Stimulated activated naive B cell treated with anti-CD40 and anti-IgM and Interleukin-4, amounts not matched to agents 10 μg/mL and 1 μg/mL and 100 μg/mL, for 72 hours (primary cell): ENCODE measurements around the gene DSCAML1.
"Not testable (repeated sequence)": the region's sequence is repeated elsewhere in the genome, so short reads cannot be mapped to it uniquely, and the experiment has no call there.

Experiments
- ATAC-seq, 2 donors: fragments of 150-1000 bp; cut with Tn5 transposase; replicated peaks; 2 replicates each; pipeline ENCODE4 v1.10.0; 2021; ENCODE audit warnings: moderate library complexity in 1 of 2
- DNase-seq: peaks from one replicate; pipeline ENCODE4 v3.0.0; 2021
- H3K27ac Mint-ChIP-seq: one replicate; pipeline ENCODE4 v1.8.0; 2022; ENCODE audit warnings: mild to moderate bottlenecking, mixed read lengths
- H3K27me3 Mint-ChIP-seq, 2 donors: one replicate each; pipeline ENCODE4 v1.8.0; 2022; ENCODE audit warnings: mixed read lengths in 2 of 2
- H3K36me3 Mint-ChIP-seq, 2 donors: one replicate each; pipeline ENCODE4 v1.8.0; 2022; ENCODE audit warnings: mixed read lengths in 2 of 2, mild to moderate bottlenecking in 1 of 2
- H3K4me1 Mint-ChIP-seq, 2 donors: one replicate each; pipeline ENCODE4 v1.8.0; 2022; ENCODE audit warnings: mixed read lengths in 2 of 2, mild to moderate bottlenecking in 1 of 2
- H3K4me3 Mint-ChIP-seq, 2 donors: one replicate each; pipeline ENCODE4 v1.8.0; 2022; ENCODE audit warnings: mild to moderate bottlenecking in 2 of 2, mixed read lengths in 2 of 2, moderate library complexity in 1 of 2
- H3K9me3 Mint-ChIP-seq, 2 donors: one replicate each; pipeline ENCODE4 v1.8.0; 2022; ENCODE audit warnings: mixed read lengths in 2 of 2, mild to moderate bottlenecking in 1 of 2

The DSCAML1 gene

GRCh38 chr11:117774553-117774952 lies 22.5 kb downstream of the DSCAML1 start:
- ATAC-seq, result no peak
- peaks cover 6 to 31% of the 10 kb centered on the region in 2 donors for H3K27me3 Mint-ChIP-seq

GRCh38 chr11:117772360-117772759 lies 24.7 kb downstream of the DSCAML1 start:
- ATAC-seq, result no peak
- no peak overlapping the region for H3K27ac Mint-ChIP-seq
- no peaks in the 10 kb centered on the region for H3K4me1 Mint-ChIP-seq
- H3K36me3 Mint-ChIP-seq, result peaks cover 0 to 36% of the 10 kb centered on the region in 2 donors
- H3K9me3 Mint-ChIP-seq, result no peaks in the 10 kb centered on the region
- H3K27me3 Mint-ChIP-seq, result peaks cover 0 to 20% of the 10 kb centered on the region in 2 donors
- DNase-seq, result no peak
- H3K4me3 Mint-ChIP-seq, result no peak overlapping the region

More at GRCh38 chr11:117774553-117774952, 22.5 kb downstream of the DSCAML1 start:
- H3K4me1 Mint-ChIP-seq, result no peaks in the 10 kb centered on the region
- no peak for DNase-seq
- H3K27ac Mint-ChIP-seq, result no peak overlapping the region
- no peak overlapping the region for H3K4me3 Mint-ChIP-seq
- H3K9me3 Mint-ChIP-seq, result no peaks in the 10 kb centered on the region
- H3K36me3 Mint-ChIP-seq, result peaks cover 5 to 54% of the 10 kb centered on the region in 2 donors

DNA sequence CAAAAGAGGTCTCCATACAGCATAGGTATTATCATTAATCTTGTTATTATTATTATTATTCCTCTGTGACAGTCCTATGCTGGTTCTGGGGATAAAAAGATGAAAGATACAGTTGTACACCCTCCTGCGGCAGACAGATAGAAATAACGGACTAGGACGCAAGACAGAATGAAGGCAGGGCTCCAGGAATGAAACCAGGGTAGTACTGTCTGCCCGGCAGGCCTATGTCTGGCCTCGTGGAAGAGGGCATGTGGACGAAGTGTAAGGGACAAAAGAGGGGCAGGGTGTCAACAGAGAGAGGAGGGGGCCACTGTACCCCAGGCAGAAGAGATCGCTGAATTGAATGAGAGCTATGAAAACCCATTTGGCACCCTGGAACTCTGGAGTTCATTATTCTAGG lies 25.2 kb downstream of the DSCAML1 start:
- Mint-ChIP-seq H3K4me3 (no peak overlapping the region), H3K27ac (no peak overlapping the region), H3K9me3 (no peaks in the 10 kb centered on the region)

GRCh38 chr11:117771197-117771596 lies 25.8 kb downstream of the DSCAML1 start:
- no peak for DNase-seq
- ATAC-seq, result no peak
- Mint-ChIP-seq H3K27ac (no peak overlapping the region), H3K4me1 (no peaks in the 10 kb centered on the region), H3K36me3 (peaks cover 0 to 35% of the 10 kb centered on the region in 2 donors), H3K4me3 (no peak overlapping the region), H3K27me3 (peaks cover 0 to 14% of the 10 kb centered on the region in 2 donors), H3K9me3 (no peaks in the 10 kb centered on the region)

More for the DNA sequence above, 25.2 kb downstream of the DSCAML1 start:
- Mint-ChIP-seq H3K4me1 (no peaks in the 10 kb centered on the region), H3K27me3 (peaks cover 0 to 20% of the 10 kb centered on the region in 2 donors), H3K36me3 (peaks cover 0 to 37% of the 10 kb centered on the region in 2 donors)
- ATAC-seq (no peak), DNase-seq (no peak)

GRCh38 chr11:117770061-117770460 lies 27.0 kb downstream of the DSCAML1 start:
- DNase-seq, result no peak
- Mint-ChIP-seq H3K36me3 (peaks cover 0 to 23% of the 10 kb centered on the region in 2 donors), H3K4me3 (no peak overlapping the region), H3K9me3 (no peaks in the 10 kb centered on the region), H3K27me3 (peaks cover 0 to 11% of the 10 kb centered on the region in 2 donors), H3K4me1 (no peaks in the 10 kb centered on the region), H3K27ac (no peak overlapping the region)
- ATAC-seq, result no peak

GRCh38 chr11:117769533-117769932 lies 27.5 kb downstream of the DSCAML1 start:
- no peaks in the 10 kb centered on the region for H3K4me1 Mint-ChIP-seq
- peaks cover 0 to 11% of the 10 kb centered on the region in 2 donors for H3K27me3 Mint-ChIP-seq
- ATAC-seq (no peak), DNase-seq (no peak)
- H3K4me3 Mint-ChIP-seq, result no peak overlapping the region
- H3K27ac Mint-ChIP-seq, result no peak overlapping the region
- no peaks in the 10 kb centered on the region for H3K9me3 Mint-ChIP-seq
- H3K36me3 Mint-ChIP-seq, result peaks cover 0 to 23% of the 10 kb centered on the region in 2 donors

- Mint-ChIP-seq H3K27ac (no peak overlapping the region), H3K27me3 (peaks cover 0 to 11% of the 10 kb centered on the region in 2 donors), H3K9me3 (no peaks in the 10 kb centered on the region), H3K4me3 (no peak overlapping the region), H3K4me1 (no peaks in the 10 kb centered on the region), H3K36me3 (peaks cover 0 to 21% of the 10 kb centered on the region in 2 donors)
- ATAC-seq, result no peak
- no peak for DNase-seq
Measured at GRCh38 chr11:117768506-117768905, 28.5 kb downstream of the DSCAML1 start.

GRCh38 chr11:117767071-117767470 lies 29.9 kb downstream of the DSCAML1 start:
- H3K27ac Mint-ChIP-seq, result no peak overlapping the region
- peaks cover 0 to 11% of the 10 kb centered on the region in 2 donors for H3K27me3 Mint-ChIP-seq
- no peaks in the 10 kb centered on the region for H3K4me1 Mint-ChIP-seq
- H3K9me3 Mint-ChIP-seq, result no peaks in the 10 kb centered on the region
- H3K36me3 Mint-ChIP-seq, result peaks cover 0 to 21% of the 10 kb centered on the region in 2 donors
- DNase-seq (no peak), ATAC-seq (no peak)
- no peak overlapping the region for H3K4me3 Mint-ChIP-seq

DNA sequence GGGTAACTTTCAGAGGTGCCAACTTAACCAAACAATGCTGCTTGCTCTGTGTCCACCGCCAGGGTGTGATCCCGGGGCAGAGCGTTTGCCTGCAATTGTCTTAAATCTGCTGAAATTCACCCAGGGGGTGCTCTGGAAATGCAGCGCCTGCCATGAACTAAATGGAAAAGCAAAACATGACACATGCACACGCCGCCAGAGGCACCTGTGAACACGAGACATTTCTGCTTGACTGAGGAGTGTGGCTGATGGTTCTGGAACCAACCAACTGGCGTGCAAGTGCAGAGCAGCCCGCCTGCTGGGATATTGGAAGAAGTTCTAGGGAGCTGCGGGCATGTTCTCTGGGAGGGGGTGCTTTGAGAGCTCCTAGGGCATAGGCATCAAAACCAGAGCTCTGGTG lies 30.4 kb downstream of the DSCAML1 start:
- no peak overlapping the region for H3K27ac Mint-ChIP-seq

GRCh38 chr11:117766026-117766425 lies 31.0 kb downstream of the DSCAML1 start:
- no peak overlapping the region for H3K4me3 Mint-ChIP-seq
- H3K9me3 Mint-ChIP-seq, result no peaks in the 10 kb centered on the region
- peaks cover 0 to 11% of the 10 kb centered on the region in 2 donors for H3K27me3 Mint-ChIP-seq
- DNase-seq (no peak), ATAC-seq (no peak)
- no peak overlapping the region for H3K27ac Mint-ChIP-seq
- no peaks in the 10 kb centered on the region for H3K4me1 Mint-ChIP-seq
- H3K36me3 Mint-ChIP-seq, result peaks cover 0 to 24% of the 10 kb centered on the region in 2 donors

More for the DNA sequence above, 30.4 kb downstream of the DSCAML1 start:
- ATAC-seq, result no peak
- Mint-ChIP-seq H3K27me3 (peaks cover 0 to 11% of the 10 kb centered on the region in 2 donors), H3K36me3 (peaks cover 0 to 21% of the 10 kb centered on the region in 2 donors), H3K9me3 (no peaks in the 10 kb centered on the region), H3K4me1 (no peaks in the 10 kb centered on the region), H3K4me3 (no peak overlapping the region)
- no peak for DNase-seq

DNA sequence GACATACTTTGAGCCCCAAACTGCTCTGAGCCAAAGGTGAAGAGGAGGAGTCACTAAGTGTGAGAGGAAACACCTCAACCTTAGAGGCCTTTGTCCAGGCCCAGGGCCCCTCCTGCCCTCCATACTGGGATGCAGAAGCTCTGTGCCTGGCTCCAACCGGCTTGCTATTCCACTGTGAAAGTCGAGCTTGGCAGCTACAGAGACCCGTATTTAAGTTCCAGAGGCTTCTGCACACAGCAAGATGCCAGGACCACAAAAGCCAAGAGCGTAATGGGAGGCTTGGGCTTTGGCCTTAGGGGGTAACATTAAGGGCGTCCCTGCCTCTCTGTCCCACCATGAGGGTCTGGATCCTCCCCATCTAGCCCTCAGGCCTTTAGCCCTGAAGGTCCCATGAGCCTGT lies 31.9 kb downstream of the DSCAML1 start:
- Mint-ChIP-seq H3K4me1 (peaks cover 0 to 1% of the 10 kb centered on the region in 2 donors), H3K36me3 (peaks cover 0 to 24% of the 10 kb centered on the region in 2 donors), H3K27me3 (peaks cover 4 to 11% of the 10 kb centered on the region in 2 donors), H3K4me3 (no peak overlapping the region), H3K27ac (no peak overlapping the region), H3K9me3 (no peaks in the 10 kb centered on the region)
- ATAC-seq (no peak), DNase-seq (no peak)

GRCh38 chr11:117763465-117763864 lies 33.6 kb downstream of the DSCAML1 start:
- H3K4me3 Mint-ChIP-seq, DNase-seq, H3K9me3 Mint-ChIP-seq, H3K4me1 Mint-ChIP-seq, H3K27ac Mint-ChIP-seq, ATAC-seq: not testable (repeated sequence)
- Mint-ChIP-seq H3K36me3 (peaks cover 0 to 25% of the 10 kb centered on the region in 2 donors), H3K27me3 (peaks cover 4 to 10% of the 10 kb centered on the region in 2 donors)

DNA sequence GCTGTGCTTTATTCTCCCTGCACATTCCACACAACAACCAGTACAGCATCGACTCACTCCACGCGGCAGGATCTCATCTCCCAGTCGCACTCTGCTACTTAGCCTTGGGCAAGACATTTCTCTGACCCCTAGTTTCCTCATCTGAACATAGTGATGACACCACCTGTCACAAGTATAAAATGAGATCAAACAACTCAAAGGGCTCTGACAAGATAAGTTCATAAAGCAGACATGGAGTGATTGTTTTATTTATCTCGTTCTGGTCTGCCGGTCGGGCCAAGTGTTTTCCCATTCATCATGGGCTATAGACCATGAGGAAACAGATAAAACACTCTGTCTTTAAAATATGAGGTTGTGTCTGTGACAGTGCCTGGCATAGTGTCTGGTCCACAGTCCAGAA lies 35.0 kb downstream of the DSCAML1 start:
- no peak for DNase-seq
- Mint-ChIP-seq H3K27me3 (peaks cover 4 to 11% of the 10 kb centered on the region in 2 donors), H3K9me3 (no peaks in the 10 kb centered on the region), H3K36me3 (peaks cover 0 to 22% of the 10 kb centered on the region in 2 donors), H3K4me1 (peaks cover 0 to 1% of the 10 kb centered on the region in 2 donors), H3K4me3 (no peak overlapping the region), H3K27ac (no peak overlapping the region)
- ATAC-seq, result no peak

DNA sequence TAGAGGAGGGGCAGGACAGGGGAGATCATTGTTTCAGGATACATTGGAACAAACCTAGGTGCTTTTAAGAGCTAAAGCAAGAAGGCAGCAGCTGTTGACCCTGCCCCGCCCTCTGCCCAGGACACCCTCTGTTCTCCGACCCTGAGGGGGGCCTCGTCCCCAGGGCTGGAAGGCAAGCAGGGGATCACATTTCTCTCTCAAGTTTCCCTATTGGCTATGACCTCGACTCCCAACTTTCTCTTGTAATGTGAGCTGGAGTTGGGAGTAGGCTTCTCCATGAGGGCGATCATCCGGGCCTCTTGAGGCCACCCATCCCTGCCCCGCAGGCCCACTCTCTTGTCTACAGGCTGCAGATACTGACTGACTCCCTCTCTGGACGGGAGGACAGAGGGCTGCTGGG lies 37.7 kb downstream of the DSCAML1 start:
- H3K4me1 Mint-ChIP-seq, result peaks cover 0 to 1% of the 10 kb centered on the region in 2 donors
- ATAC-seq (no peak), DNase-seq (no peak)
- no peaks in the 10 kb centered on the region for H3K9me3 Mint-ChIP-seq
- H3K36me3 Mint-ChIP-seq, result peaks cover 0 to 17% of the 10 kb centered on the region in 2 donors
- no peak overlapping the region for H3K27ac Mint-ChIP-seq
- peaks cover 4 to 20% of the 10 kb centered on the region in 2 donors for H3K27me3 Mint-ChIP-seq
- H3K4me3 Mint-ChIP-seq, result no peak overlapping the region

GRCh38 chr11:117754030-117754429 lies 43.0 kb downstream of the DSCAML1 start:
- Mint-ChIP-seq H3K4me1 (no peaks in the 10 kb centered on the region), H3K4me3 (no peak overlapping the region), H3K27ac (no peak overlapping the region), H3K9me3 (no peaks in the 10 kb centered on the region), H3K36me3 (peaks cover 0 to 4% of the 10 kb centered on the region in 2 donors), H3K27me3 (peaks cover 0 to 14% of the 10 kb centered on the region in 2 donors)
- no peak for ATAC-seq
- DNase-seq, result no peak
